Esophagus muscularis mucosa (tissue), 4 donors: ENCODE measurements around the gene ZBTB17.
"Not testable (repeated sequence)": the region's sequence is repeated elsewhere in the genome, so short reads cannot be mapped to it uniquely, and the experiment has no call there.

Experiments
- EP300 ChIP-seq: sonication (generic); formaldehyde crosslinking; IDR thresholded peaks from one replicate; pipeline ENCODE4 v1.6.1; 2017; ENCODE audit warnings: antibody characterized with exemption
- POLR2A ChIP-seq: fragments of 450-650 bp; IDR thresholded peaks from one replicate; pipeline ENCODE4 v1.6.1; 2017; ENCODE audit warnings: antibody characterized with exemption, moderate library complexity, mild to moderate bottlenecking, low read depth
- POLR2AphosphoS5 ChIP-seq, 2 donors: sonication (generic); formaldehyde crosslinking; IDR thresholded peaks; one replicate each; pipeline ENCODE4 v1.6.1; 2017; ENCODE audit warnings: antibody characterized with exemption in 2 of 2
- TF ChIP-seq, protein P1 (sequence below), 3 experiments: fragments of 200-600 bp in 2 of 3; fragments of 450-650 bp in 1 of 3; sonication (generic) in 2 of 3; IDR thresholded peaks; one replicate each; pipeline ENCODE4 v1.5.1; 2017 to 2019; ENCODE audit warnings: antibody characterized with exemption in 3 of 3, mild to moderate bottlenecking in 2 of 3, moderate library complexity in 1 of 3

DNA sequence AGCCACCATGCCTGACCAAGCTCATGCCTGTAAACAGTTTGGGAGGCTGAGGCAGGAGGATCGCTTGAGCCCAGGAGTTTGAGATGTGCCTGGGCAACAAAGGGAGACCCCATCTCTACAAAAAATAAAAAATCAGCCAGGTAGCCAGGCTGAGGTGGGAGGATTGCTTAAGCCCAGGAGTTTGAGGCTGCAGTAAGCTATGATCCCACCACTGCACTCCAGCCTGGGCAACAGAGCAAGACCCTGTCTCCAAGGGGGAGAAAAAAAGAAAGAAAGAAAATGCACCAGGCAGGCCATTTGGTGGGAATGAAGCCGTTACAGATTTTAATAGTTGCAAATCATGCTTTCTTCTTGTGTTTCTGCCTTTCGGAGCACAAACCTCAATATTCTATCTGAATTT is 62.3 kb downstream of the ZBTB17 start:
- not testable (repeated sequence) for TF ChIP-seq POLR2A; EP300; POLR2AphosphoS5 (IDR thresholded peaks at IDR 0.05)
- TF ChIP-seq, protein P1, sequence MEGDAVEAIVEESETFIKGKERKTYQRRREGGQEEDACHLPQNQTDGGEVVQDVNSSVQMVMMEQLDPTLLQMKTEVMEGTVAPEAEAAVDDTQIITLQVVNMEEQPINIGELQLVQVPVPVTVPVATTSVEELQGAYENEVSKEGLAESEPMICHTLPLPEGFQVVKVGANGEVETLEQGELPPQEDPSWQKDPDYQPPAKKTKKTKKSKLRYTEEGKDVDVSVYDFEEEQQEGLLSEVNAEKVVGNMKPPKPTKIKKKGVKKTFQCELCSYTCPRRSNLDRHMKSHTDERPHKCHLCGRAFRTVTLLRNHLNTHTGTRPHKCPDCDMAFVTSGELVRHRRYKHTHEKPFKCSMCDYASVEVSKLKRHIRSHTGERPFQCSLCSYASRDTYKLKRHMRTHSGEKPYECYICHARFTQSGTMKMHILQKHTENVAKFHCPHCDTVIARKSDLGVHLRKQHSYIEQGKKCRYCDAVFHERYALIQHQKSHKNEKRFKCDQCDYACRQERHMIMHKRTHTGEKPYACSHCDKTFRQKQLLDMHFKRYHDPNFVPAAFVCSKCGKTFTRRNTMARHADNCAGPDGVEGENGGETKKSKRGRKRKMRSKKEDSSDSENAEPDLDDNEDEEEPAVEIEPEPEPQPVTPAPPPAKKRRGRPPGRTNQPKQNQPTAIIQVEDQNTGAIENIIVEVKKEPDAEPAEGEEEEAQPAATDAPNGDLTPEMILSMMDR (IDR thresholded peaks at IDR 0.05): not testable (repeated sequence)
